ENCODE data around the gene MT1B.

DNA sequence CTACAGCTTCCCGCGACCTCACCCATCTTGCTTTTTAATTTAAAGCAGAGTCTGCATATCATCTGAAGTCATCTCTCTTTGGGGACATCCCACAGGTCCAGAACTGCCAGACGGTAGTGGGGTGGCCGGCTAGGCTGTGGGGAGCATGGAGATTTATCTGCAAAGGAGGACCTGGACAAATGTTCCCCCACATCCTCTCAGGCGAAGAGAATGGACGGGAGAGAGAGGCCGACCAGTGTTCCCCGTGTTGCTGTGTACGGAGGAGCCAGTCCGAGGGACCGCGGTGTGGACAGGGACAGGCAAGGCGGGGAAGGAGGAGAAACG, 19.9 kb upstream of the MT1B start:
- no peak for TF ChIP-seq NR2C2 (CRISPR knock-in tag; IDR thresholded peaks at IDR 0.05)
- TF ChIP-seq NR2C2 (tag; IDR thresholded peaks at IDR 0.05), result no peak
- no peak for TF ChIP-seq ZNF740 (CRISPR knock-in tag; IDR thresholded peaks at IDR 0.05)
- TF ChIP-seq ZNF740 (tag; IDR thresholded peaks at IDR 0.05), result no peak
- TF ChIP-seq POLR2A (conservative IDR thresholded peaks at IDR 0.05), result no peak
- TF ChIP-seq, protein P1, sequence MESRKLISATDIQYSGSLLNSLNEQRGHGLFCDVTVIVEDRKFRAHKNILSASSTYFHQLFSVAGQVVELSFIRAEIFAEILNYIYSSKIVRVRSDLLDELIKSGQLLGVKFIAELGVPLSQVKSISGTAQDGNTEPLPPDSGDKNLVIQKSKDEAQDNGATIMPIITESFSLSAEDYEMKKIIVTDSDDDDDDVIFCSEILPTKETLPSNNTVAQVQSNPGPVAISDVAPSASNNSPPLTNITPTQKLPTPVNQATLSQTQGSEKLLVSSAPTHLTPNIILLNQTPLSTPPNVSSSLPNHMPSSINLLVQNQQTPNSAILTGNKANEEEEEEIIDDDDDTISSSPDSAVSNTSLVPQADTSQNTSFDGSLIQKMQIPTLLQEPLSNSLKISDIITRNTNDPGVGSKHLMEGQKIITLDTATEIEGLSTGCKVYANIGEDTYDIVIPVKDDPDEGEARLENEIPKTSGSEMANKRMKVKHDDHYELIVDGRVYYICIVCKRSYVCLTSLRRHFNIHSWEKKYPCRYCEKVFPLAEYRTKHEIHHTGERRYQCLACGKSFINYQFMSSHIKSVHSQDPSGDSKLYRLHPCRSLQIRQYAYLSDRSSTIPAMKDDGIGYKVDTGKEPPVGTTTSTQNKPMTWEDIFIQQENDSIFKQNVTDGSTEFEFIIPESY (CRISPR knock-in tag; IDR thresholded peaks at IDR 0.05), result no peak
- TF ChIP-seq, protein P2, sequence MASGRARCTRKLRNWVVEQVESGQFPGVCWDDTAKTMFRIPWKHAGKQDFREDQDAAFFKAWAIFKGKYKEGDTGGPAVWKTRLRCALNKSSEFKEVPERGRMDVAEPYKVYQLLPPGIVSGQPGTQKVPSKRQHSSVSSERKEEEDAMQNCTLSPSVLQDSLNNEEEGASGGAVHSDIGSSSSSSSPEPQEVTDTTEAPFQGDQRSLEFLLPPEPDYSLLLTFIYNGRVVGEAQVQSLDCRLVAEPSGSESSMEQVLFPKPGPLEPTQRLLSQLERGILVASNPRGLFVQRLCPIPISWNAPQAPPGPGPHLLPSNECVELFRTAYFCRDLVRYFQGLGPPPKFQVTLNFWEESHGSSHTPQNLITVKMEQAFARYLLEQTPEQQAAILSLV (tag; IDR thresholded peaks at IDR 0.05), result no peak
- TF ChIP-seq ZSCAN29 (IDR thresholded peaks at IDR 0.05), result no peak
- TF ChIP-seq ZNF24 (IDR thresholded peaks at IDR 0.05), result no peak
- no peak for TF ChIP-seq ELF1 (tag; IDR thresholded peaks at IDR 0.05)
- no peak for TF ChIP-seq JUN (IDR thresholded peaks at IDR 0.05; ENCODE audit: borderline replicate concordance, low read depth, low read length)
- TF ChIP-seq JUN (CRISPR knock-in tag; IDR thresholded peaks at IDR 0.05; ENCODE audit: borderline replicate concordance), result no peak
- TF ChIP-seq POU5F1 (IDR thresholded peaks at IDR 0.05; ENCODE audit: borderline replicate concordance, low read depth, low read length, partially characterized antibody), result no peak
- TF ChIP-seq HDAC6 (IDR thresholded peaks at IDR 0.05; ENCODE audit: low read depth, low read length), result no peak
- TF ChIP-seq ATF3 (IDR thresholded peaks at IDR 0.05), result no peak
- TF ChIP-seq ATF3 (CRISPR knock-in tag; conservative IDR thresholded peaks at IDR 0.05), result no peak
